ENCODE measurements around the gene RAD50. TPM values are rescaled to one million over a fixed set of nuclear protein-coding genes. Genes with fewer than 3 reads are reported as not detected.
A peak's percentile ranks its signal among the peaks of the same experiment; 100 is the strongest.

The RAD50 gene
- total and polyA plus RNA-seq, 10 of the 15 experiments (the other 5 are each of a cell fraction or from before 2014, with no cell fraction given): 12.8 to 68.6 (median 47.0) TPM

DNA sequence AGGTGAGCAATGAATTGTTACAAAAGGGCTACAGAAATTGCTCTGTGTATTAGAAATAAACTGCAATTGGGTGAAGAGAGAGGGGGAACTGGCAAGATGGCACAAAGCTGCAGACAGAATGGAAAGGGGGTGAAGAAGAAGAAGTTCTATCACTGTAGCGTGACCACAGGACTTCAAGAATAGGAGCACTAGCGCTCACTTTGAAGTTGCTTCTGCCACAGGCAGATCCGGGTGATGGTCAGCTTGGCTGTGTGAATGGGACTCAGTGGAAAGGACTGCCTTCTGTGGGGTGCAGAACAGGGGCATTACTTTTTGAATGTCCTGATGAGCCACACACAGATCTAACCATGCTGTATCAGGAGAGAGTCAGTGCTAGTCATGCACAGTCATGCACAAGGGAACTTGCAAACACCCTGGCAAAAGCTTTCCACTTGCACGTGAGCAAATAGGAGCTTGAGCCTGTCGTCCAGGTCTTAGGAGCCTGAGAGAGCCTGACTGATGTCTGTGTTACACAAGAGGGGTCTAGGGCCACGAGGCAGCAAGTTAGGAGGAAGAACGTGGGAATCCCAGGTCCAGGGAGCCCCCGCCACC is 29.7 kb upstream of the RAD50 start:
- ChIA-PET POLR2A (interaction anchor here (0.6 to 2.7 kb wide), 4 partner anchors 21 to 224 kb away, joined by 3 to 11 read pairs (median 6); partner anchors contain the start of gene CCNI2), SMC1A (ENCODE audit: uncharacterized antibody, unreplicated experiment) (interaction anchor here (0.6 to 4.8 kb wide), 36 partner anchors 9 to 498 kb away, joined by 3 to 75 read pairs (median 4); partner anchors contain the start of genes GDF9, IL4, RAD50 and SLC22A5), CTCF (interaction anchor here (0.6 to 4.8 kb wide), 62 partner anchors 12 to 358 kb away, joined by 3 to 101 read pairs (median 6); partner anchors contain the start of genes CCNI2, IL4, KIF3A and RAD50), RAD21 (ENCODE audit: unreplicated experiment) (interaction anchor here (0.6 to 4.8 kb wide), 33 partner anchors 18 to 436 kb away, joined by 3 to 88 read pairs (median 4); partner anchors contain the start of genes AFF4, CCNI2, IL13 and KIF3A)
- Histone ChIP-seq H3K9me3 (replicated peaks; ENCODE audit: control insufficient read depth, insufficient read depth, low read length) (peaks cover 22% of the 10 kb centered on the region), H4K20me1 (ENCODE audit: control insufficient read depth, insufficient read depth) (no peaks in the 10 kb centered on the region), H3K4me2 (ENCODE audit: control insufficient read depth, insufficient read depth) (no peak overlapping the region; the same call in 1 of the 2 replicates), H3K9ac (ENCODE audit: control insufficient read depth, insufficient read depth, low read length) (no peak overlapping the region), H3K4me1 (ENCODE audit: control insufficient read depth, insufficient read depth, low read length) (peaks cover 32% of the 10 kb centered on the region), H3K79me2 (ENCODE audit: control insufficient read depth, insufficient read depth, low read length) (no peaks in the 10 kb centered on the region), H3K27ac (ENCODE audit: control insufficient read depth, insufficient read depth) (no peak overlapping the region), H3K27me3 (replicated peaks in 1 of 2; ENCODE audit: control insufficient read depth in 2 of 2, insufficient read depth in 2 of 2, low read length in 1 of 2) (no peaks in the 10 kb centered on the region), H3K4me3 (no peak overlapping the region), H3K36me3 (ENCODE audit: control insufficient read depth in 2 of 2, insufficient read depth in 2 of 2, low read length in 1 of 2) (no peaks in the 10 kb centered on the region), H2AFZ (ENCODE audit: control insufficient read depth, low read depth, low read length) (peak overlapping the region; percentile 72)
- no peak; the same call in 2 of the 3 replicates for ATAC-seq
- no peak for DNase-seq (ENCODE audit: low read depth, low spot score)
- no TSS peak for BruUV-seq (replicated peaks)
- TF ChIP-seq TAF1 (IDR thresholded peaks at IDR 0.05; ENCODE audit: borderline replicate concordance, low read depth, low read length): no peak
- no peak; the same call in 1 of the 2 replicates for TF ChIP-seq SMC3 (IDR thresholded peaks at IDR 0.05; ENCODE audit: borderline replicate concordance, low read length)
- TF ChIP-seq, protein P1, sequence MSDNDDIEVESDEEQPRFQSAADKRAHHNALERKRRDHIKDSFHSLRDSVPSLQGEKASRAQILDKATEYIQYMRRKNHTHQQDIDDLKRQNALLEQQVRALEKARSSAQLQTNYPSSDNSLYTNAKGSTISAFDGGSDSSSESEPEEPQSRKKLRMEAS (IDR thresholded peaks at IDR 0.05; ENCODE audit: low read depth, low read length): no peak
- TF ChIP-seq, protein P2, sequence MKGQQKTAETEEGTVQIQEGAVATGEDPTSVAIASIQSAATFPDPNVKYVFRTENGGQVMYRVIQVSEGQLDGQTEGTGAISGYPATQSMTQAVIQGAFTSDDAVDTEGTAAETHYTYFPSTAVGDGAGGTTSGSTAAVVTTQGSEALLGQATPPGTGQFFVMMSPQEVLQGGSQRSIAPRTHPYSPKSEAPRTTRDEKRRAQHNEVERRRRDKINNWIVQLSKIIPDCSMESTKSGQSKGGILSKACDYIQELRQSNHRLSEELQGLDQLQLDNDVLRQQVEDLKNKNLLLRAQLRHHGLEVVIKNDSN (IDR thresholded peaks at IDR 0.05; ENCODE audit: borderline replicate concordance, extremely low read length, insufficient read depth, low read depth, low read length): no peak
- peak in 1 of 2 experiments; percentile 38; a peak in 1 of 4 replicates for TF ChIP-seq BHLHE40 (IDR thresholded peaks at IDR 0.05; ENCODE audit: borderline replicate concordance in 1 of 2, low read depth in 2 of 2, low read length in 1 of 2)
- in situ Hi-C loops (cut with MboI) (loop anchor here (10.0 kb wide), 1 partner anchor 298 kb away; no protein-coding TSS in a partner anchor), intact Hi-C loops (cut with micrococcal nuclease; ENCODE audit: unreplicated experiment) (loop anchor here (1.0 to 5.0 kb wide), 7 partner anchors 21 to 293 kb away; partner anchors contain the start of gene KIF3A)
- FAIRE-seq: no peak
- WGBS (ENCODE audit: insufficient coverage, insufficient replicate concordance, low lambda C conversion rate, missing lambda C conversion rate): 49% methylated on average over 8 of the region's 8 CpGs

Data from GM12878 (cell line).